Mesendoderm (in vitro differentiated cells): ENCODE results near the gene UGT2A1.

ENCODE experiments used
- DNase-seq: peaks from one replicate; pipeline ENCODE4 v3.0.0; 2013
- H2AK5ac ChIP-seq: 2 replicates; pipeline ENCODE4 v1.6.1; 2013; ENCODE audit warnings: low read length, inconsistent platforms
- H2BK120ac ChIP-seq: 2 replicates; pipeline ENCODE4 v1.6.1; 2013; ENCODE audit warnings: low read depth, mild to moderate bottlenecking, low read length, moderate library complexity, mixed read lengths
- H2BK15ac ChIP-seq: replicated peaks from 2 replicates; pipeline ENCODE4 v1.6.1; 2013; ENCODE audit warnings: low read depth, mild to moderate bottlenecking, moderate library complexity
- H2BK5ac ChIP-seq: 2 replicates; pipeline ENCODE4 v1.6.1; 2013; ENCODE audit warnings: low read length, inconsistent platforms
- H3K18ac ChIP-seq: 2 replicates; pipeline ENCODE4 v1.6.1; 2013; ENCODE audit warnings: mild to moderate bottlenecking, low read length, mixed read lengths
- H3K23ac ChIP-seq: one replicate; pipeline ENCODE4 v1.6.1; 2013; ENCODE audit warnings: low read length
- H3K27ac ChIP-seq: 2 replicates; pipeline ENCODE4 v1.5.1; 2013; ENCODE audit warnings: low read depth, mild to moderate bottlenecking, inconsistent platforms, low read length, moderate library complexity
- H3K27me3 ChIP-seq: 2 replicates; pipeline ENCODE4 v1.6.1; 2013; ENCODE audit warnings: low read length, control low read depth, mild to moderate bottlenecking, inconsistent platforms; ENCODE audit not compliant: insufficient read depth, poor library complexity
- H3K36me3 ChIP-seq: 2 replicates; pipeline ENCODE4 v1.6.1; 2013; ENCODE audit warnings: low read length, inconsistent platforms; ENCODE audit not compliant: control insufficient read depth, insufficient read depth
- H3K4ac ChIP-seq: one replicate; pipeline ENCODE4 v1.6.1; 2013; ENCODE audit warnings: low read depth, mild to moderate bottlenecking, low read length, moderate library complexity
- H3K4me1 ChIP-seq: 2 replicates; pipeline ENCODE4 v1.6.1; 2013; ENCODE audit warnings: low read depth, low read length, inconsistent platforms; ENCODE audit not compliant: control insufficient read depth
- H3K4me2 ChIP-seq: 2 replicates; pipeline ENCODE4 v1.6.1; 2013; ENCODE audit warnings: low read length
- H3K4me3 ChIP-seq: 2 replicates; pipeline ENCODE4 v1.5.1; 2013; ENCODE audit warnings: mild to moderate bottlenecking, low read length
- H3K56ac ChIP-seq: one replicate; pipeline ENCODE4 v1.6.1; 2013; ENCODE audit warnings: low read length
- H3K79me1 ChIP-seq: 2 replicates; pipeline ENCODE4 v1.6.1; 2013; ENCODE audit warnings: low read length, inconsistent platforms
- H3K79me2 ChIP-seq: 2 replicates; pipeline ENCODE4 v1.6.1; 2013; ENCODE audit warnings: mild to moderate bottlenecking, low read length; ENCODE audit not compliant: control insufficient read depth, insufficient read depth
- H3K9ac ChIP-seq: 2 replicates; pipeline ENCODE4 v1.6.1; 2013; ENCODE audit warnings: low read length, inconsistent platforms
- H4K5ac ChIP-seq: one replicate; pipeline ENCODE4 v1.6.1; 2013; ENCODE audit warnings: low read length
- H4K8ac ChIP-seq: one replicate; pipeline ENCODE4 v1.6.1; 2013; ENCODE audit warnings: low read depth, mild to moderate bottlenecking, control low read depth, low read length, moderate library complexity
- WGBS: extraction: QIAGEN DNeasy Blood & Tissue Kit; methylation state at CpG from one replicate; pipeline ENCODE4 v1.1.7; 2013; ENCODE audit warnings: low lambda C conversion rate, missing lambda C conversion rate; ENCODE audit not compliant: insufficient coverage; ENCODE audit errors: extremely low coverage; 5-methylcytosine and 5-hydroxymethylcytosine counted together

UGT2A1 gene

DNA sequence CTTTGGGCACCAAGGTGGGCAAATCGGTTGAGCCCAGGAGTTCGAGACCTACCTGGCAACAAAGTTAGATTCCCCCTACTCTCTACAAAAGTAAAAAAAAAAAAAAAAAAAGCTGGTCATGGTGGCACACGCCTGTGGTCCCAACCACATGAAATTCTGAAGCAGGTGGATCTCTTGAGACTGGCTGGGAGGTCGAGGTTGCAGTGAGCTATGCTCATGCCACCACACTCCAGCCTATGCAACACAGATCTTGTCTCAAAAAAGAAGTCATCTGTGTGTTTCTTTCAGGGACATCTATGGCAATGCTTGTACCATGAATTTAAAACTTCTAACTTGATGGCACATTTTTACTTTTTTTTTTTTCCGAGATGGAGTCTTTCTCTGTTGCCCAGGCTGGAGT, 68.9 kb downstream of the UGT2A1 start:
- Histone ChIP-seq H3K79me1 (no peaks in the 10 kb centered on the region), H3K36me3 (no peaks in the 10 kb centered on the region), H3K56ac (no peak overlapping the region), H4K5ac (no peak overlapping the region), H3K9ac (no peak overlapping the region), H2BK120ac (no peak overlapping the region), H3K4me2 (no peak overlapping the region), H3K23ac (no peak overlapping the region), H3K4me3 (no peak overlapping the region), H3K4me1 (no peaks in the 10 kb centered on the region), H3K27me3 (no peaks in the 10 kb centered on the region), H2BK15ac (no peak overlapping the region), H2AK5ac (no peak overlapping the region), H2BK5ac (no peak overlapping the region), H3K18ac (no peak overlapping the region), H3K4ac (no peak overlapping the region), H4K8ac (no peak overlapping the region), H3K27ac (no peak overlapping the region), H3K79me2 (no peaks in the 10 kb centered on the region)
- WGBS = no CpG with 5 or more reads among the region's 5 CpGs
- DNase-seq = no peak

DNA sequence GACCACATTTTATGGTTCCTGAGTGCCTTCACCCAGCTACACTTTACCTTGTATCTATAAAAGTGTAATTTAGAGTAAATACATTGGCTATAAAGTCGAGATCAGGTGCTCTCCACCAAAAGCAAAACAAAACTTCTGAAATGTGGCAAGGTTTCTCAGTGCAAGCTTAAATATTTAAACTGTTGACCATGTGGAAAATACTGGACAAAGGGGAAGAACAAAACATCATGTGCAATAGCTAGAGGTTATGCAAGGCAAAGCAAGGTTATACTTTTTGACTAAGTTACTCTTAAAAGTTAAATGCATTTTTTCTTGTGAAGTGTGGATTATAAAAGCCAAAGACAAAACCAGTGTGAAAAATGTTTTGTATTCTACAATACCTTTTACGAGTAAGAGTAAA, 69.5 kb downstream of the UGT2A1 start:
- no peak overlapping the region for H3K18ac ChIP-seq
- no CpG with 5 or more reads among the region's 2 CpGs for WGBS
- no peaks in the 10 kb centered on the region for H3K27me3 ChIP-seq
- H3K4me1 ChIP-seq = no peaks in the 10 kb centered on the region
- H2BK15ac ChIP-seq = no peak overlapping the region
- no peak overlapping the region for H3K9ac ChIP-seq
- no peak for DNase-seq
- no peak overlapping the region for H2BK120ac ChIP-seq
- no peak overlapping the region for H4K8ac ChIP-seq
- H3K4me3 ChIP-seq = no peak overlapping the region
- H3K4me2 ChIP-seq = no peak overlapping the region
- no peak overlapping the region for H3K27ac ChIP-seq
- no peaks in the 10 kb centered on the region for H3K36me3 ChIP-seq
- no peak overlapping the region for H3K4ac ChIP-seq
- H4K5ac ChIP-seq = no peak overlapping the region
- no peak overlapping the region for H3K23ac ChIP-seq
- no peak overlapping the region for H2BK5ac ChIP-seq
- H3K79me2 ChIP-seq = no peaks in the 10 kb centered on the region
- no peak overlapping the region for H3K56ac ChIP-seq
- H2AK5ac ChIP-seq = no peak overlapping the region
- H3K79me1 ChIP-seq = no peaks in the 10 kb centered on the region

DNA sequence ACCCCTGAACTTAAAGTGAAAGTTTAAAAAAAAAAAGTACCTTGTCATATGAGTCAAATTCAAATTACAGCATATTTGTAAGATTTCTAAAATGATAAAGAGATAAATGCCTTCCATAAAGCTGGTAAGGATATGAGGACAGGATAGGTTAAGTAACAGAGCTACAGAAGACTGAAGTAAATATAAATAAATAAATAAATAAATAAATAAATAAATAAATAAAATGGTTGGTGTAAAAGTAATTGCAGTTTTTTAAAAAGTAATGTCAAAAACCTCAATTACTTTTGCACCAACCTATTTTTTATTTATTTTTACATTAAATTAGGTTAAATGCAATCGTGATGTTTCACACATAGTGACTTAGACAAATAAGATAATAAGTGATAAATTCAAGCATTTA, 75.8 kb downstream of the UGT2A1 start:
- H2AK5ac ChIP-seq = no peak overlapping the region
- H3K4me2 ChIP-seq = no peak overlapping the region
- no peak overlapping the region for H3K4ac ChIP-seq
- H3K79me2 ChIP-seq = no peaks in the 10 kb centered on the region
- no peak overlapping the region for H3K4me3 ChIP-seq
- H4K8ac ChIP-seq = no peak overlapping the region
- H3K18ac ChIP-seq = no peak overlapping the region
- no peak overlapping the region for H3K56ac ChIP-seq
- H3K27me3 ChIP-seq = no peaks in the 10 kb centered on the region
- no peak for DNase-seq
- H4K5ac ChIP-seq = no peak overlapping the region
- H2BK15ac ChIP-seq = no peak overlapping the region
- H3K27ac ChIP-seq = no peak overlapping the region
- H3K4me1 ChIP-seq = no peaks in the 10 kb centered on the region
- no peaks in the 10 kb centered on the region for H3K36me3 ChIP-seq
- WGBS = no CpG with 5 or more reads among the region's 1 CpG
- no peaks in the 10 kb centered on the region for H3K79me1 ChIP-seq
- no peak overlapping the region for H2BK120ac ChIP-seq
- no peak overlapping the region for H2BK5ac ChIP-seq
- H3K23ac ChIP-seq = no peak overlapping the region
- no peak overlapping the region for H3K9ac ChIP-seq

DNA sequence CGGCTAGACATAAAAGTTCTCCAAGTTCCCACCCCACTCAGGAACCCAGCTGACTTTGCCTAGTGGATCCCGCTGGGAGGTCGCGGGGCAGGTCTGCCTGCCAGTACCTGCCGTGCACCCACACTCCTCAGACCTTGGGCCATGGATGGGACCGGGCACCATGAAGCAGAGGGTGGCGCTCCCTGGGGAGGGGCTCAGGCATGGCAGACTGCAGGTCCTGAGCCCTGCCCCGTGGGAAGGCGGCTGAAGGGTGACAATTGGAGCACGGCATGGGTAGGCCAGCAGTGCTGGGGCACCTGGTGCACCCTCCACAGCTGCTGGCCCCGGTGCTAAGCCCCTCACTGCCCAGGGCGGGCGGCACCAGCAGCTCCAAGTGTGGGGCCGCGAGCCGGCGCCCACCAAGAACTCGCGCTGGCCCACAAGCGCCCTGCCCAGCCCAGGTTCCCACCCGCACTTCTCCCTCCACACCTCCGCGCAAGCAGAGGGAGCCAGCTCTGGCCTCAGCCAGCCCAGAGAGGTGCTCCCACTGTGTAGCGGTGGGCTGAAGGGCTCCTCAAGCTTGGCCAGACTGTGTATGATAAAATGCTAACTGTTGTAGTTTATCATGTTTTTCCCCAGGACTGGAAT, 76.7 kb downstream of the UGT2A1 start:
- Histone ChIP-seq H3K36me3 (no peaks in the 10 kb centered on the region), H2AK5ac (no peak overlapping the region), H3K23ac (no peak overlapping the region), H3K79me1 (no peaks in the 10 kb centered on the region), H3K27ac (no peak overlapping the region), H2BK15ac (no peak overlapping the region), H3K56ac (no peak overlapping the region), H2BK5ac (no peak overlapping the region), H3K4me2 (no peak overlapping the region), H4K5ac (no peak overlapping the region), H3K18ac (no peak overlapping the region), H3K4ac (no peak overlapping the region), H3K4me3 (no peak overlapping the region), H3K27me3 (no peaks in the 10 kb centered on the region), H3K79me2 (no peaks in the 10 kb centered on the region), H2BK120ac (no peak overlapping the region), H4K8ac (no peak overlapping the region), H3K9ac (no peak overlapping the region), H3K4me1 (no peaks in the 10 kb centered on the region)
- WGBS = no CpG with 5 or more reads among the region's 24 CpGs
- no peak for DNase-seq

DNA sequence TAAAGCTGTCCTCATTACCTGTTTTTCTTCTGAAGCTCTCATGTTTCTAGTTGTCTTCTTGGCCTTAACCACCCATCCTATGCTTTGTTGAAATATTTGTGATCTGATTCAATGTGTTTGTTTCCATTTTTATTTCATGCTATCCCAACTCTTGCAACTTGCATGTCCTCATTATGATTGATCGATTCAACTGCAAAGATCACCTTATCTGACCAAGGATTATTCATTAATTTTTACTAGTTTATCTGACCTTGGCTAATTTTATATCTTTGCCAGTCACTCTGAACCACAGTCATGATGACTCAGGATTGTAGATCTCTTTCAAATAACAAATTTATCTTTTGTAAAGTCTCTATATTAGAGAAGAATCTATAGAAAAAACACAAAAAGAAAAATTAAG, 84.3 kb downstream of the UGT2A1 start:
- no peak overlapping the region for H2BK15ac ChIP-seq
- no peak overlapping the region for H3K56ac ChIP-seq
- no peaks in the 10 kb centered on the region for H3K36me3 ChIP-seq
- no peak overlapping the region for H2BK5ac ChIP-seq
- H3K18ac ChIP-seq = no peak overlapping the region
- no peak overlapping the region for H4K8ac ChIP-seq
- no peak overlapping the region for H3K23ac ChIP-seq
- no peak overlapping the region for H4K5ac ChIP-seq
- no peak overlapping the region for H3K4ac ChIP-seq
- no peaks in the 10 kb centered on the region for H3K27me3 ChIP-seq
- H3K4me1 ChIP-seq = no peaks in the 10 kb centered on the region
- no peak for DNase-seq
- WGBS = no CpG with 5 or more reads among the region's 1 CpG
- H3K4me2 ChIP-seq = no peak overlapping the region
- H3K79me1 ChIP-seq = no peaks in the 10 kb centered on the region
- no peak overlapping the region for H3K9ac ChIP-seq
- H3K27ac ChIP-seq = no peak overlapping the region
- H2AK5ac ChIP-seq = no peak overlapping the region
- H3K79me2 ChIP-seq = no peaks in the 10 kb centered on the region
- no peak overlapping the region for H2BK120ac ChIP-seq
- no peak overlapping the region for H3K4me3 ChIP-seq

DNA sequence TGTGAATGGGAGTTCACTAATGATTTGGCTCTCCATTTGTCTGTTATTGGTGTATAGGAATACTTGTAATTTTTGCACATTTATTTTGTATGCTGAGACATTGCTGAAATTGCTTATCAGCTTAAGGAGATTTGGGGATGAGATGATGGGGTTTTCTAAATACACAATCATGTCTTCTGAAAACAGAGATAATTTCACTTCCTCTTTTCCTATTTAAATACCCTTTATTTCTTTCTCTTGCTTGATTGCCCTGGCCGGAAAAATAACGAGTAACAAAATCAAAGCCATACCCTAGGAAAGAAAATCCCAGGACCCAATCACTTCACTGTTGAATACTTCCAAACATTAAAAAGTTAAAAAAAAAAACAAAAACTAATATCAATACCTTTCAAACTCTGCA, 89.6 kb downstream of the UGT2A1 start:
- Histone ChIP-seq H2BK5ac (no peak overlapping the region), H3K4me1 (no peaks in the 10 kb centered on the region), H3K36me3 (no peaks in the 10 kb centered on the region), H3K27ac (no peak overlapping the region), H4K8ac (no peak overlapping the region), H2AK5ac (no peak overlapping the region), H3K4ac (no peak overlapping the region), H3K79me1 (no peaks in the 10 kb centered on the region), H3K27me3 (no peaks in the 10 kb centered on the region), H3K79me2 (no peaks in the 10 kb centered on the region), H3K18ac (no peak overlapping the region), H3K56ac (no peak overlapping the region), H3K23ac (no peak overlapping the region), H3K9ac (no peak overlapping the region), H3K4me3 (no peak overlapping the region), H2BK15ac (no peak overlapping the region), H3K4me2 (no peak overlapping the region), H4K5ac (no peak overlapping the region), H2BK120ac (no peak overlapping the region)
- WGBS = no CpG with 5 or more reads among the region's 2 CpGs
- no peak for DNase-seq
